ENCODE data around the gene NR1H3. TPM values are rescaled to one million over a fixed set of nuclear protein-coding genes. Genes with fewer than 3 reads are reported as not detected.

Gene NR1H3
- total RNA-seq, 2 donors from 2014 or later = 31.8 to 34.2 TPM

DNA sequence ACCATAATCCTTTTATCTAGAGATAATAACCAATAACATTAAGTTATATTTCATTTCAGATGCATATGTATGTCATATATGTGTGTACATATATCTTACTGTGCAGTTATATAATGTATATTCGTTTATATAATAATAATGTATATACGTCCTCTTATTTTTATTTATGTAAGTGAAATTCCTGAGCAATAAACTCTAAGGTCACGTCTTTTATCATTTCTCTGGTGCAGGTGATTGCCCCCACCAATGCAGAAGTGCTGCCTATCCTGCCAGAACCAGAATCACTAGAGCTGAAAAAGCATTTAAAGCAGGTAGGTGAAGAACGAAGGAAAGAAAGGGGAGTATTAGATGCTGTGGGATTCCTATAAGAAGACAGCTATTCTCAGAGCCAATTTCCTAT lies 21.0 kb downstream of the NR1H3 start:
- DNase-seq (ENCODE audit: low spot score) = no peak
- no peak overlapping the region for H3K4me3 ChIP-seq
- intact Hi-C loops (cut with DNase I) = loop anchor here (10.0 kb wide), 1 partner anchor 146 kb away; the partner anchor contains the start of gene PSMC3
- no peak overlapping the region for H3K27ac ChIP-seq
- 91% methylated on average over 4 of the region's 4 CpGs for WGBS
- H3K4me1 ChIP-seq (replicated peaks) = no peaks in the 10 kb centered on the region
- no peak for TF ChIP-seq POLR2AphosphoS5 (IDR thresholded peaks at IDR 0.05)
- TF ChIP-seq, protein P1, sequence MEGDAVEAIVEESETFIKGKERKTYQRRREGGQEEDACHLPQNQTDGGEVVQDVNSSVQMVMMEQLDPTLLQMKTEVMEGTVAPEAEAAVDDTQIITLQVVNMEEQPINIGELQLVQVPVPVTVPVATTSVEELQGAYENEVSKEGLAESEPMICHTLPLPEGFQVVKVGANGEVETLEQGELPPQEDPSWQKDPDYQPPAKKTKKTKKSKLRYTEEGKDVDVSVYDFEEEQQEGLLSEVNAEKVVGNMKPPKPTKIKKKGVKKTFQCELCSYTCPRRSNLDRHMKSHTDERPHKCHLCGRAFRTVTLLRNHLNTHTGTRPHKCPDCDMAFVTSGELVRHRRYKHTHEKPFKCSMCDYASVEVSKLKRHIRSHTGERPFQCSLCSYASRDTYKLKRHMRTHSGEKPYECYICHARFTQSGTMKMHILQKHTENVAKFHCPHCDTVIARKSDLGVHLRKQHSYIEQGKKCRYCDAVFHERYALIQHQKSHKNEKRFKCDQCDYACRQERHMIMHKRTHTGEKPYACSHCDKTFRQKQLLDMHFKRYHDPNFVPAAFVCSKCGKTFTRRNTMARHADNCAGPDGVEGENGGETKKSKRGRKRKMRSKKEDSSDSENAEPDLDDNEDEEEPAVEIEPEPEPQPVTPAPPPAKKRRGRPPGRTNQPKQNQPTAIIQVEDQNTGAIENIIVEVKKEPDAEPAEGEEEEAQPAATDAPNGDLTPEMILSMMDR (IDR thresholded peaks at IDR 0.05) = no peak
- TF ChIP-seq POLR2A (IDR thresholded peaks at IDR 0.05) = no peak
- H3K36me3 ChIP-seq = peaks cover 13 to 41% of the 10 kb centered on the region in 2 donors
- H3K27me3 ChIP-seq (replicated peaks; ENCODE audit: insufficient read depth) = no peaks in the 10 kb centered on the region
- H3K9me3 ChIP-seq = no peaks in the 10 kb centered on the region

DNA sequence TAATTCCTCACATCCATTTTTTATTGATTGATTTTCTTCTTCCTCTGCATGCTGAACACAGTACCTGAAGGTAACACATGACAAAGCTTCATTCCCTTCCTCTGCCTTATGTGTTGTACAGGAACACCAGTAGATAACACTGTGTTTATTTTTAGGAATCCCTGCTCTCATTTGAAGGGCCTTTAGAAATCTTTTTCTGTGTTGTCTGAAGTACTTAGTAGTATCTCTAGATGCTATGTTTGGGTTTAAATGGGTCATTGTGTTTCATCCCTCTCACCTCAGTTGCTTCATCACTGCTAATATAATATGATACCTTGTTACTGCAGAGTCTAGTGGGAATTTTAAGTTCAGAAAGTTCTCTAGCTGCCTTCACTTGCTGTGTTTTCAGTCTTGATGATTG lies 22.3 kb downstream of the NR1H3 start:
- no peak for DNase-seq (ENCODE audit: low spot score)
- Histone ChIP-seq H3K27me3 (replicated peaks; ENCODE audit: insufficient read depth) (no peaks in the 10 kb centered on the region), H3K27ac (no peak overlapping the region), H3K36me3 (peaks cover 19 to 49% of the 10 kb centered on the region in 2 donors), H3K9me3 (no peaks in the 10 kb centered on the region), H3K4me1 (replicated peaks) (no peaks in the 10 kb centered on the region), H3K4me3 (no peak overlapping the region)
- intact Hi-C loops (cut with DNase I) = no loop called here
- TF ChIP-seq POLR2A (IDR thresholded peaks at IDR 0.05) (no peak), POLR2AphosphoS5 (IDR thresholded peaks at IDR 0.05) (no peak)
- TF ChIP-seq, protein P1 (IDR thresholded peaks at IDR 0.05) = no peak

DNA sequence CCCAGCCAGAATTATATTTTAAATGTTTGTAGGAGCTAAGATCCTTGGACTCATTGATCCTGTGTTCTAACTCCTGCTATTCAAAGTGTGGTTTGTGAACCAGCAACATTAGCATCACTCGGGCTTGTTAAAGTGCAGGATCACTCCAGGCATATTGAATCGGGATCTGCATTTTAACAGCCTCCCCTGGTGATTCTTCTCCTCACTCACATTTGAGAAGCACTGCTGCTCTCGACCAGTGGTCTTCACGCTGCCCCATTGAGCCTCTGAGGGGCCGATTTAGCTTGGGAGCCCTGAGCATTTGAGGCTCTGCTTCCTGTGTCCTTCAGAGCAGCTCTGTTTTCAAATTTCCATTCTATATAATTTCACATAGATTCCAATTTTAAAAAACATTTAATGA lies 23.1 kb downstream of the NR1H3 start:
- H3K27ac ChIP-seq = no peak overlapping the region
- H3K4me1 ChIP-seq (replicated peaks) = no peaks in the 10 kb centered on the region
- H3K4me3 ChIP-seq = no peak overlapping the region
- WGBS = 66% methylated on average over 5 of the region's 5 CpGs
- DNase-seq (ENCODE audit: low spot score) = no peak
- intact Hi-C loops (cut with DNase I) = no loop called here
- H3K27me3 ChIP-seq (replicated peaks; ENCODE audit: insufficient read depth) = no peaks in the 10 kb centered on the region
- TF ChIP-seq POLR2A (IDR thresholded peaks at IDR 0.05) = no peak
- no peak for TF ChIP-seq POLR2AphosphoS5 (IDR thresholded peaks at IDR 0.05)
- TF ChIP-seq, protein P1 (IDR thresholded peaks at IDR 0.05) = no peak
- peaks cover 22 to 48% of the 10 kb centered on the region in 2 donors for H3K36me3 ChIP-seq
- H3K9me3 ChIP-seq = no peaks in the 10 kb centered on the region

DNA sequence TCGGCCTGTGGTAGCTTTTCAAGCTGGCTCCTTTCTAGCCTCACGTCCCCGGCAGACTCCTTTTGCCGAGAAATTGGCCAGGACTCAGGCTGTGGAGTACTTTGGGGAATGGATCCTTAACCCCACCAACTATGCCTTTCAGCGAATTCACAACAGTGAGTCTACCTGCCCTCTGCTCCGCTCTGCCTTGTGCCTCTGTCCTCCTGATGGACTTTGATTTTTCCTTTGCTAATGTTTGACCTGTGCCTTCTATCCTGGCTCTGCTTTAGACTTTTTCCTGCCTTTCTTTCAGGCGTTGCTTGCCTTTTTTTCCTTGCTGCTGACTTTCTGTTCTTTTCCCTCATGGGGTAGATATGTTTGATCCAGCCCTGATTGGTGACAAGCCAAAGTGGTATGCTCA lies 24.7 kb downstream of the NR1H3 start:
- peaks cover 23 to 46% of the 10 kb centered on the region in 2 donors for H3K36me3 ChIP-seq
- intact Hi-C loops (cut with DNase I) = no loop called here
- H3K27ac ChIP-seq = no peak overlapping the region
- H3K4me3 ChIP-seq = no peak overlapping the region
- WGBS = 93% methylated on average over 7 of the region's 7 CpGs
- H3K4me1 ChIP-seq (replicated peaks) = no peaks in the 10 kb centered on the region
- H3K27me3 ChIP-seq (replicated peaks; ENCODE audit: insufficient read depth) = no peaks in the 10 kb centered on the region
- TF ChIP-seq POLR2A (IDR thresholded peaks at IDR 0.05) (no peak), POLR2AphosphoS5 (IDR thresholded peaks at IDR 0.05) (no peak)
- TF ChIP-seq, protein P1 (IDR thresholded peaks at IDR 0.05) = no peak
- no peaks in the 10 kb centered on the region for H3K9me3 ChIP-seq
- no peak for DNase-seq (ENCODE audit: low spot score)

DNA sequence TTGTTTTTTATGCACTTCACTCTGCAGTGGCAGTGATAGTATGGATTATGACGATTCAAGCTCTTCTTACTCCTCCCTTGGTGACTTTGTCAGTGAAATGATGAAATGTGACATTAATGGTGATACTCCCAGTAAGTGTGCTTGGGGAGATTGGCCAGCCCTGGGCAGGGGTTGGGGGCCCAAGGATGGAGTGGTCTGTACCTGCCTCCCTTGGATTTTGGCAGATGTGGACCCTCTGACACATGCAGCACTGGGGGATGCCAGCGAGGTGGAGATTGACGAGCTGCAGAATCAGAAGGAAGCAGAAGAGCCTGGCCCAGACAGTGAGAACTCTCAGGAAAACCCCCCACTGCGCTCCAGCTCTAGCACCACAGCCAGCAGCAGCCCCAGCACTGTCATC lies 26.4 kb downstream of the NR1H3 start:
- WGBS = 85% methylated on average over 4 of the region's 4 CpGs
- Histone ChIP-seq H3K27me3 (replicated peaks; ENCODE audit: insufficient read depth) (no peaks in the 10 kb centered on the region), H3K9me3 (no peaks in the 10 kb centered on the region), H3K4me1 (replicated peaks) (no peaks in the 10 kb centered on the region), H3K27ac (no peak overlapping the region), H3K4me3 (no peak overlapping the region), H3K36me3 (peaks cover 31 to 44% of the 10 kb centered on the region in 2 donors)
- DNase-seq (ENCODE audit: low spot score) = no peak
- intact Hi-C loops (cut with DNase I) = no loop called here
- TF ChIP-seq POLR2AphosphoS5 (IDR thresholded peaks at IDR 0.05) = no peak
- TF ChIP-seq, protein P1 (IDR thresholded peaks at IDR 0.05) = no peak
- no peak for TF ChIP-seq POLR2A (IDR thresholded peaks at IDR 0.05)
